Measurements from ENCODE around the gene RPL10. TPM values are rescaled to one million over a fixed set of nuclear protein-coding genes. Genes with fewer than 3 reads are reported as not detected.
A peak's percentile ranks its signal among the peaks of the same experiment; 100 is the strongest.

The RPL10 gene
- total RNA-seq, 1 donor from 2014 or later, result 3,704 TPM

GRCh38 chrX:154359362-154360154 lies 38.6 kb upstream of the RPL10 start:
- Mint-ChIP-seq H3K27me3 (ENCODE audit: unreplicated experiment) (peaks cover 5% of the 10 kb centered on the region), H3K4me3 (ENCODE audit: unreplicated experiment) (no peak overlapping the region), H3K4me1 (ENCODE audit: unreplicated experiment) (no peaks in the 10 kb centered on the region), H3K9me3 (ENCODE audit: unreplicated experiment) (no peaks in the 10 kb centered on the region), H3K36me3 (ENCODE audit: low read depth, unreplicated experiment) (peaks cover 9% of the 10 kb centered on the region), H3K27ac (ENCODE audit: unreplicated experiment) (no peak overlapping the region)
- DNase-seq (ENCODE audit: low spot score), result no peak
- TF ChIP-seq, protein P1, sequence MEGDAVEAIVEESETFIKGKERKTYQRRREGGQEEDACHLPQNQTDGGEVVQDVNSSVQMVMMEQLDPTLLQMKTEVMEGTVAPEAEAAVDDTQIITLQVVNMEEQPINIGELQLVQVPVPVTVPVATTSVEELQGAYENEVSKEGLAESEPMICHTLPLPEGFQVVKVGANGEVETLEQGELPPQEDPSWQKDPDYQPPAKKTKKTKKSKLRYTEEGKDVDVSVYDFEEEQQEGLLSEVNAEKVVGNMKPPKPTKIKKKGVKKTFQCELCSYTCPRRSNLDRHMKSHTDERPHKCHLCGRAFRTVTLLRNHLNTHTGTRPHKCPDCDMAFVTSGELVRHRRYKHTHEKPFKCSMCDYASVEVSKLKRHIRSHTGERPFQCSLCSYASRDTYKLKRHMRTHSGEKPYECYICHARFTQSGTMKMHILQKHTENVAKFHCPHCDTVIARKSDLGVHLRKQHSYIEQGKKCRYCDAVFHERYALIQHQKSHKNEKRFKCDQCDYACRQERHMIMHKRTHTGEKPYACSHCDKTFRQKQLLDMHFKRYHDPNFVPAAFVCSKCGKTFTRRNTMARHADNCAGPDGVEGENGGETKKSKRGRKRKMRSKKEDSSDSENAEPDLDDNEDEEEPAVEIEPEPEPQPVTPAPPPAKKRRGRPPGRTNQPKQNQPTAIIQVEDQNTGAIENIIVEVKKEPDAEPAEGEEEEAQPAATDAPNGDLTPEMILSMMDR (IDR thresholded peaks at IDR 0.05; ENCODE audit: unreplicated experiment), result no peak

GRCh38 chrX:154360155-154360713 lies 37.9 kb upstream of the RPL10 start:
- peaks cover 7% of the 10 kb centered on the region for H3K27me3 Mint-ChIP-seq (ENCODE audit: unreplicated experiment)
- H3K36me3 Mint-ChIP-seq (ENCODE audit: low read depth, unreplicated experiment), result peaks cover 9% of the 10 kb centered on the region
- DNase-seq (ENCODE audit: low spot score), result no peak
- H3K9me3 Mint-ChIP-seq (ENCODE audit: unreplicated experiment), result no peaks in the 10 kb centered on the region
- H3K4me3 Mint-ChIP-seq (ENCODE audit: unreplicated experiment), result no peak overlapping the region
- no peaks in the 10 kb centered on the region for H3K4me1 Mint-ChIP-seq (ENCODE audit: unreplicated experiment)
- TF ChIP-seq, protein P1 (IDR thresholded peaks at IDR 0.05; ENCODE audit: unreplicated experiment), result no peak
- H3K27ac Mint-ChIP-seq (ENCODE audit: unreplicated experiment), result no peak overlapping the region

DNA sequence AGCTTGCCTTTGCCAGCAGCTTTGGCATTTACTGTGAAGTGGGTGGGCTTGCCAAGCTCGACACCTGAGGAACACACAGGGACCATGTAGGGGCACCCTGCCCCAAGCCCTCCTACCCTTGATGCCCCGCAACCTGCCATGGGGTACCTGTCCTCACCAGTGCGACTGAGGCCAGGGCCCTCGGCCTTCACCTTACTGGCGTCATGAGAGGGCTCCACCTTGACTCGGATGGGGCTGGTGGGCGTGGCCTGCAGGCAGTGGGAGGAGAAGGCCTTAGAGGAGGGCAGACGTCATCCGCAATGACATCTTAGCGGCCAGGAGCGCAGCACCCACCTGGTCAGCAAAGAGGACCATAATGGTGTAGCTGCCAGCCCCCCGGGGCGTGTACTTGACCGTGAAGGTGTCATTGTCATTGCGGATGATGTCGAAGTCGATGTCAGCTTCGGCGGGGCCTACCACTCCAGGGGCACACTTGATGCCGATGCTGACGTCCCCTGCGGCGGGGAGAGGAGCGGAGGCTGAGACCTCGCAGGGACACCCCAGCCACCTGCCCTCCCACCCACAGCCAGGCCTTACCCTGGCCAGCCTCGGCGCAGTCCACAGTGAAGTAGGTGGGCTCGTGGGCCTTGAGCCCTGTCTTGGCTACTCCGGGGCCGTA lies 36.0 kb upstream of the RPL10 start:
- no peaks in the 10 kb centered on the region for H3K4me1 Mint-ChIP-seq (ENCODE audit: unreplicated experiment)
- H3K27me3 Mint-ChIP-seq (ENCODE audit: unreplicated experiment), result peaks cover 8% of the 10 kb centered on the region
- H3K9me3 Mint-ChIP-seq (ENCODE audit: unreplicated experiment), result no peaks in the 10 kb centered on the region
- H3K4me3 Mint-ChIP-seq (ENCODE audit: unreplicated experiment), result no peak overlapping the region
- H3K36me3 Mint-ChIP-seq (ENCODE audit: low read depth, unreplicated experiment), result peaks cover 9% of the 10 kb centered on the region
- TF ChIP-seq, protein P1 (IDR thresholded peaks at IDR 0.05; ENCODE audit: unreplicated experiment), result no peak
- no peak overlapping the region for H3K27ac Mint-ChIP-seq (ENCODE audit: unreplicated experiment)
- no peak for DNase-seq (ENCODE audit: low spot score)

DNA sequence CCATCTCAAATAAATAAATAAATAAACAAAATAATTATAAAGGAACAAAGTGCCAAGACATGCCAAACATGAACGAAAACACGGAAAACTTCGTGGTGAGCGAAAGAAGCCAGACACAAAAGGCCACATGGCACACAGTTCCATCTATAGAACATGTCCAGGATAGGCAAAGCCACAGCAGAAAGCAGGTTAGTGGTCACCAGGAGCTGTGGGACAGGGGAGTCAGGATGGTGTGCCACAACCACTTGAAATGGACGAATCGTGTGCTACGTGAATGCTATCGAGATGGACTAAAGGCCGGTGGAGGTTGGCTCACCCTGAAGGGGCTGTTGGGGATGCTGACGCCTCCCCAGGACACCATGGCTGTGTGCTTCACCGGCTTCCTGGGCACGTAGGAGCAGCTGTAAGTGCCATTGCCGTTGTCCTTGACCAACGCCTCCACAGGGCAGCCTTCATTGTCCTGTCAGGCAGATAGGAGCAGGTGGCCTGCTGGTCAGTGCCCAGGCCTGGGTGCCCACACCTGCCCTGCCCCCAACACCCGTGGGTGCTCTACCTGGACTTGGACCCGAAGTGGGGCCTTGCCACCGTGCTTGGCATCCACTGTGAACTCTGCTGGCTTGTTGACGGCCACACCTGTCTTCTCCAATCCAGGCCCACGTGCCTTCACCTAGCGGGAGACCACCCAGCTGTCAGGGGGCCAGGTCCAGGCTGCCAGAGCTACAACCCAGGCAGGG lies 34.3 kb upstream of the RPL10 start:
- H3K27ac Mint-ChIP-seq (ENCODE audit: unreplicated experiment), result peak overlapping the region; percentile 74
- H3K27me3 Mint-ChIP-seq (ENCODE audit: unreplicated experiment), result peaks cover 6% of the 10 kb centered on the region
- TF ChIP-seq, protein P1 (IDR thresholded peaks at IDR 0.05; ENCODE audit: unreplicated experiment), result no peak
- H3K9me3 Mint-ChIP-seq (ENCODE audit: unreplicated experiment), result no peaks in the 10 kb centered on the region
- peaks cover 6% of the 10 kb centered on the region for H3K36me3 Mint-ChIP-seq (ENCODE audit: low read depth, unreplicated experiment)
- DNase-seq (ENCODE audit: low spot score), result no peak
- no peak overlapping the region for H3K4me3 Mint-ChIP-seq (ENCODE audit: unreplicated experiment)
- H3K4me1 Mint-ChIP-seq (ENCODE audit: unreplicated experiment), result no peaks in the 10 kb centered on the region

All from endothelial cell (in vitro differentiated cells).